T-helper 9 cell (primary cell): ENCODE data around the gene SLC22A1.

Source experiments
- DNase-seq: peaks from one replicate; pipeline ENCODE4 v3.0.0-alpha.2; 2020

SLC22A1 gene

GRCh38 chr6:160180706-160181105 lies 59.1 kb downstream of the SLC22A1 start:
- DNase-seq: no peak

- no peak for DNase-seq
These were observed 67.2 kb downstream of the SLC22A1 start for GRCh38 chr6:160188773-160189172.

GRCh38 chr6:160190081-160190480 lies 68.5 kb downstream of the SLC22A1 start:
- no peak for DNase-seq

GRCh38 chr6:160190973-160191372 lies 69.4 kb downstream of the SLC22A1 start:
- no peak for DNase-seq

- no peak for DNase-seq
These were observed 71.2 kb downstream of the SLC22A1 start for GRCh38 chr6:160192840-160193239.

- no peak for DNase-seq
These were observed 73.2 kb downstream of the SLC22A1 start for GRCh38 chr6:160194808-160195207.

GRCh38 chr6:160197662-160198061 lies 76.0 kb downstream of the SLC22A1 start:
- DNase-seq: no peak

- no peak for DNase-seq
These were observed 77.1 kb downstream of the SLC22A1 start for GRCh38 chr6:160198606-160199211.

GRCh38 chr6:160201061-160201460 lies 79.4 kb downstream of the SLC22A1 start:
- no peak for DNase-seq

GRCh38 chr6:160202411-160202810 lies 80.8 kb downstream of the SLC22A1 start:
- no peak for DNase-seq

- DNase-seq: no peak
These were observed 81.5 kb downstream of the SLC22A1 start for GRCh38 chr6:160203076-160203475.

- DNase-seq: no peak
These were observed 81.9 kb downstream of the SLC22A1 start for GRCh38 chr6:160203522-160203921.

GRCh38 chr6:160203953-160204352 lies 82.3 kb downstream of the SLC22A1 start:
- DNase-seq: no peak

GRCh38 chr6:160204710-160205109 lies 83.1 kb downstream of the SLC22A1 start:
- DNase-seq: no peak

GRCh38 chr6:160207618-160208017 lies 86.0 kb downstream of the SLC22A1 start:
- DNase-seq: no peak
